NCI-H2171 treated with DMSO at 0.1 percent for 48 hours (cell line): ENCODE data around the gene TSPAN4.

Experiments used
- DNase-seq: peaks from one replicate; lab custom pipeline; 2025; lab: John Stamatoyannopoulos, UW

Gene TSPAN4

GRCh38 chr11:850775-851763 lies 8.4 kb downstream of the TSPAN4 start:
- DNase-seq = no peak

GRCh38 chr11:852762-853161 lies 10.1 kb downstream of the TSPAN4 start:
- DNase-seq = no peak

GRCh38 chr11:853682-854448 lies 11.2 kb downstream of the TSPAN4 start:
- no peak for DNase-seq

DNA sequence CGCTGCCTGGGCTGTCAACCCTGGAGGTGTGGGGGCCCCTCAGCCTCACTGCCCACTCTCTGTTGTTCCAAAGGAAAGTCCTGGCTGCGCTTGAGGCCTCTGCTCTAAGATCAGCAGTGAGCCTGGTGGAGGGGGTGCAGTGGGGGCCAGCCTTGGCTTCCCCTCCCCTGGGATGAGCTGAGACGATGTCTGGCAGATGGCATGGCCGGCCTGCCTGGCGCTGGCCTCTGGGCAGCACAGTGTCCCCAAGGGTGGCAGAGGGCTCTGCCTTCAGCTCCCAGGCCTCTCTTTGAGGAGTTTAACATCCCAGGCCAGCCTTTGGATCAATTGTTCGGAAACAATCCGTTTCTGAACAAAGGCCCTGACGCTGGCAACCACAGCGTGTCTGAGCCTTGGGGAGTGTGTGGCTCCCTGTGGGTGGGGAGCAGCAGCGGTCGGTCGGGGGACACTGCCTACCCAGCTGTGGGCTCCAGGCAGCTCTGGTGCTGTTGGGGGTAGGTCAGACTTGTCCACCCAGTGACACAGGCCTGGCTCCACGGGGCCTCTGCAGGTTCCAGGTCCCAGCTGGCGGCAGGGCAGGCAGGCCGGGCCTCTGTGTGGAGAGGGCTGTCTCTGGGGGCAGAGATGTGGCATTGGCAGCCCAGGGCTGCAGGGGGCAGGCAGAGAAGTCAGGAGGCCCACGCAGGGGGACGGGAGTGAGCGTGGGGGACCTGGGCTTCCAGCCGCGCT lies 12.1 kb downstream of the TSPAN4 start:
- no peak for DNase-seq

DNA sequence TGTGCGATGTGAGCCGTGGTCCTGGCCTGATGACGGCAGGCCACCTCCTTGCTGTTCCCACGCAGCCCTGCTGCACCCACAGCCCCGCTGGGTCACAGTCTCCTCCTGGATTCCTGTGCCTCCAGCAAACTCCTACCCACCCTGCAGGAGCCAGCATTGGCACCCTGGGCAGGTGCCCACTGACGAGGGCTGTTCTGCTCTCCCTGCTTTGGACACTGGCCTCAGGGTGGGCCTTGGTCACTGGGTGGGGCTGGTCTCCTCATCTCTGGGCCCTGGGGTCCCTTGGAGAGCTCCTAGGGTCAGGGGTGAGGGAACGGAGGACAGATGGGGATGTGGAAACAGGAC lies 12.7 kb downstream of the TSPAN4 start:
- no peak for DNase-seq

GRCh38 chr11:855796-856195 lies 13.1 kb downstream of the TSPAN4 start:
- DNase-seq = no peak

DNA sequence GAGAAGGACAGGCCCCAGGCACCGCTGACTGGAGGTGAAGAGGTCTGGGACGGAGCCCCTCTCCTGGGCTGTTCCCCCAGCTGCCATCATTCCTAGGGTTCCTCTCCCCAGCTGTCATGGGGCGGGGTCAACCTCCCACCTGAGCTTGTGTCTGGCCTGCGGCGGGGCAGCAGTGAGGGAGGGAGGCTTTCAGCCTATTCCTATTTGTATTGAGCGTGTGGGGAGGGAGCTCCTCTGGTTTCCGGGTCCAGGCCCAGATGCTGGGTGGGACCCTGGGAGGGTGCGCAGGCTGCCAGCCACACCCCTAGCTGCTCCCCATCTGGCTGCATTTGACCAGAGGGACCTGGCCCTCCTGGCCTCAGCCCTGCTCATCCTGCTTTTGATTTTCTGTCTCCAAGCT lies 13.7 kb downstream of the TSPAN4 start:
- DNase-seq = peak; percentile 58

DNA sequence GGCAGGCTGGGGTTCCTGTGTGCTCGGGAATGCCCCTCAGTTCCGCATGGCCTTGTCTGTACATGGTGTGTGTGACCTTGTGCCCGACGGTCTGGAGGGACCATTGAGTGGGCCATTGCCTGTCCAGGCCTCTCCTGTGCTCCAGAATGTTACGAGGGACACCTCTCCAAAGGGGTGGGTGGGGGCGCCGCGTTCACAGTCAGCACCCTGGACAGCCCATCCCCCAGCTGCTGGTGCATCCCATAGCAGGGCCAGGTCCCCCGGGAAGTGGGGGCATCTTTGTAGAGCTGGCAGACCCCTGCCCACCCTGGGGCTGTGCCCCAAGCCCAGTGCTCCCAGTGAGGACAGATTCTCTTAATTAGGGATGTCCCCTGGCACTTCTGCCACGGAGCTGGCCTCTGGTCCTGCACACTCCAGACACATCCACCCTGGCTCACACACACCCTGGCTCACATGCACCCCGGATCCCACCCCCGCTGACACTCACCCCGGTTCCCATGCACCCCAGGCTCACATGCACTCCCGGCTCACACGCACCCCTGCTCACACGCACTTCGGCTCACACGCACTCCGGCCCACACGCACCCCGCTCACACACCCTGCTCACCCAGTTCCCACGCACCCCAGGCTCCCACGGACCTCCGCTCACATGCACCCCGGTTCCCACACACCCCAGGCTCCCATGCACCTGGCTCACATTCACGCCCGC lies 15.6 kb downstream of the TSPAN4 start:
- no peak for DNase-seq

- DNase-seq = no peak
Measured at GRCh38 chr11:858762-859339, 16.2 kb downstream of the TSPAN4 start.

DNA sequence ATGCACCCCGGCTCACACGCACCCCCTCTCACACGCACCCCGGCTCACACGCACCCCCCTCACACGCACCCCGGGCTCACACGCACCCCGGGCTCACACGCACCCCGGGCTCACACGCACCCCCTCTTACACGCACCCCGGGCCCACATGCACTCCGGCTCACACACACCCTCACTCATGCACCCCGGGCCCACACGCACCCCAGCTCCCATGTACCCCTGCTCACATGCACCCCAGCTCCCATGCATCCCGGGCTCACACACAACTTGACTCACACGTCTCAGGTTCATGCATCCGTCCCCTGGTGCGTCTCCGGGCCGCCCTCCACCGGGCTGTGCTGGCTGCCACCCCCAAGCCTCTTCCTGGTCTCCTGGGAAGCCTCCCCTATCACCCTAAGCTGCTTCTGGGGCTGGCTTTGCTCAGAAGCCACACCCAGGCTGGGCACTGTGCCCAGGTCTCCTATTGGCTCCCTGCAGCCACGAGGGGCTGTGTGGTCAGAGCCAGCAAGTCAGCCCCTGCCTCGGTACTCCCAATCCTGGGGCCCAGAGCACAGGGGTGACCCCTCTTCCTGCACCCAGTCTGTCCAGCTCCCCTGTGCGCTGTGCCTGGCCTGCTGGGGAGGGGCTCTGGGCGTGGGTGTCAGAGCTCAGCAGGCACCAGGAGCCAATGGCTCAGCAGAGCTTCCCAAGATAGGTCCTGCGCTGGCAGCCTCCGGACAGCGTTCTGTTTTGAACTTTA lies 16.9 kb downstream of the TSPAN4 start:
- DNase-seq = peak; percentile 80

DNA sequence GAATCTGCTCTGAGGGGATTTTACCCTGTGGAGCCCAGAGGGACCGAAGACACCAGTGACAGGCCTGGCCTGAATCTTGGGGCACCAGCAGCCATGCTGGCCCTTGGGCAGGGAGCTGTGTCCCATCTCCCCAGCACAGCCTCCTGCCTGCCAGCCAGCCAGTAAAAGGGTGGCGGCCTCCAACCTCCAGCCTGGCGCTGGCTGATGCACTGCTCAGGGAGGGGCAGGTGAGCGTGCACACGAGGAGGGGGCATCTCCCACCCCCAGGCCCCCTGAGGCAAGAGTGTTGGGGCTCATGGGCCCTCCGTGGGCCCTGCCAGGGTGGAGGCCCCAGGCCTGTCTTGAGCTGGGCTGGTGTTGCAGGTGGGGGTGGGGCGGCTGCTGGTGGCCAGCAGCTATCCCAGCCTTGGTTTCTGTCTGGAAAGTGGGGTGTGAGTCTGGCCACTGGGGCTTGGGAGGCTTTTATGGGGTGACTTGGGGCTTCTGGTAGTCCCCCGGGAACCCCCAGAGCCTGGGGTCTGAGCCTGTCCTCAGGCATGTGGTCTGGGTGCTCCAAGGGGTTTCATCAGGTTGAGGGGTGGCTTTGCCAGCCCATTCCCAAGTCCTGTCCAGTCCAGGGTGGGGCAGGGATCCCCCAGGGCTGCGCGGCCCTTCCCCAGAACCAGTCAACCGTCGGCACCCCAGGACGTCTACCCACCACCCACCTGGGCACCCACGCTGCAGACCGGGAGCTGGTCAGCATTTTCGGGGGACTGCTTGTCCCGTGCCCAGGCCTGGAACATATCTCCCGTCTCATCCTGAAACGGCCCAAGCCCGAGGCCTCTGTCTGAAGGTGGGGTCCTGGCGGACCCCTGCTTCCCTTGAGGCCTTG lies 17.8 kb downstream of the TSPAN4 start:
- DNase-seq = no peak

DNA sequence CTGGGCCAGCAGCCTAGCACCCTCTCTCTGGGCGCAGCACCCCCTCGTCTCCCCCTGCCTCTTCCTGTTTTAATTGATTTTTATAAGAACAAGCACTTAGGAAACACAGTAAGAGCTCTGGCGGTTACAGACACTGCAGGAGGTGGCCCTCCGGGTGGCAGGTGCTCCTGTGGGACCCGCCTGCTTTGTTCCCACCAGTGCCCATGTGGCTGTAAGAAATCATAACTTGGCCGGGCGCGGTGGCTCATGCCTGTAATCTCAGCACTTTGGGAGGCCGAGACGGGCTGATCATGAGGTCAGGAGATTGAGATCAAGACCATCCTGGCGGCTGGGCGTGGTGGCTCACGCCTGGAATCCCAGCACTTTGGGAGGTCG lies 18.4 kb downstream of the TSPAN4 start:
- DNase-seq = no peak

DNA sequence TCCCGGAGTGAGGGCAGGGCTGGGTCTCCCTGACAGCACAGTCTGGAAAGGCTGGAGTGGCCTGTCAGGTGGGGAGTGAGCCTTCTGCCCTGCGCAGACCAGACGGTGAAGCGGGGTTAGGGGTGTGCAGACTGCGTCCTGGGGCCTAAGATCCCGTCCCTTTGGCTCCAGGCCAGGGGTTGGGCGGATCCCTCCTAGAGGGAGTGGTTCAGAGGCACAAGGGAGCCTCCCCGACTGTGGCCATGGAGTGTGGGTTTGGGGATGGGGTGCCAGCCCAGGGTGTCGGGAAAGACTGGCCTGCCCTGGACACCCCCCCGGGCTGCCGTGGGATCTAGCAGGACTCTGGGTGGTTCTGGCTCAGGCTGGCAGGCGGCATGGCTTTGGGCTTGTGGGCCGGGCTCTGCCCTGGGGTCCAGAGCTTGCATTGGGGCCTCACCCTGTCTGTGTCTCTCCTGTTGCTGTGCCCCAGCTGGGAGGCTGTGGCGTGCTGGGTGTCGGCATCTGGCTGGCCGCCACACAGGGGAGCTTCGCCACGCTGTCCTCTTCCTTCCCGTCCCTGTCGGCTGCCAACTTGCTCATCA lies 19.5 kb downstream of the TSPAN4 start:
- peak; percentile 31 for DNase-seq

DNA sequence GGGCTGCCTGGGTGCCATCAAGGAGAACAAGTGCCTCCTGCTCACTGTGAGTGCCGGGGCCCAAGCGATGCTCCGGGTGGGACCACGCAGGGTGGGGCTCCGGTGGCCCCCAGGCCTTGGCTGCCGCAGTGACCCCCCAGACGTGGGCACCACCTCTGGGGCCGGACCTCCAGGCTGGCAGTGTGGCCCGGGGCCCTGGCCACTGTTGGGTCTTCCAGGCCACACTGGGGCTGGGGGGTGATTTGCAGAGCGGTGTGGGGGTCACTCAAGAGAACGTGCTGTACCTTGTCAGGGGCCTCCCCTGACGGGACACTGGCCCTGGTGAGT lies 20.0 kb downstream of the TSPAN4 start:
- DNase-seq = no peak

DNA sequence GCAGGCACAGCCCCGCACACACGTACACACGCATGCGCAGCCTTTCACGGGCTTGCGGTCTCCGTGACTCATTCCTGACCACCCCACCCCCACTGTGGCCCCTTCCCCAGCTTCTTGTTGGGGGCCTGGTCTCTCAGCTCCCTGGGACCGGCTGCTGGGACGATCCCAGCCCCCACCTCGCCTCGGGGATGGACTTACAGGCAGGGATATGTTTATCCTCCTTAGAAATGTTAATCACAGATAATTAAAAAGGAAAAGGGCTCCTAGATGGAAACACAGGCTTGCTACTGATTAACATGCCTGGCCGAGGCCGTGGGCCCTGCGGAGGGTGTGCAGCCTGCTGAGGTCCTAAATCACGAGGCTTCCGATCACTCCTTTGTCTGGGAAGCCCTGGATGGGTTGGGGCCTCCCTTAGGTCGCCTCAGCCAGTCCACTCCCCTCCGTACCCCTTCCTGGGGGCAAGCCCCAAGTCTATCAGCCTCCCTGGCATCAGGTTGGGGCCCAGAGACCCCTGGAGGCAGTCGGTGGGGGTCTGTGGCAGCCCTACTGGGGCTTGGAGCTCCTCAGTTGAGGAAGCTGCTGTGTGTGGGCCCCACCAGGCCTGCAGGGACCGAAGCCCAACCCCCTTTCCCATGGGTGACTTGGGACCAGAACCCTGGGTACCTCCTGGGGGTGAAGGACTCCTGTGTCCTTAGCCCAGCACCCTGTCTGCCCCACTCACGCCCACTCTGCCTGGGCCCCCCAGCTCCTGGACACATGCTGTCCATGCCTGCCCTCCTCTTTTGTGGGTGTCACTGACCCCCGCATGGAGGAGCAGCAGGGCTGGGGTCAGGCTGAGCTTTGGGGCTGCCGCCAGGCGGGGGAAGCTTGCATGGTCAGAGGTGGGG lies 20.6 kb downstream of the TSPAN4 start:
- no peak for DNase-seq

DNA sequence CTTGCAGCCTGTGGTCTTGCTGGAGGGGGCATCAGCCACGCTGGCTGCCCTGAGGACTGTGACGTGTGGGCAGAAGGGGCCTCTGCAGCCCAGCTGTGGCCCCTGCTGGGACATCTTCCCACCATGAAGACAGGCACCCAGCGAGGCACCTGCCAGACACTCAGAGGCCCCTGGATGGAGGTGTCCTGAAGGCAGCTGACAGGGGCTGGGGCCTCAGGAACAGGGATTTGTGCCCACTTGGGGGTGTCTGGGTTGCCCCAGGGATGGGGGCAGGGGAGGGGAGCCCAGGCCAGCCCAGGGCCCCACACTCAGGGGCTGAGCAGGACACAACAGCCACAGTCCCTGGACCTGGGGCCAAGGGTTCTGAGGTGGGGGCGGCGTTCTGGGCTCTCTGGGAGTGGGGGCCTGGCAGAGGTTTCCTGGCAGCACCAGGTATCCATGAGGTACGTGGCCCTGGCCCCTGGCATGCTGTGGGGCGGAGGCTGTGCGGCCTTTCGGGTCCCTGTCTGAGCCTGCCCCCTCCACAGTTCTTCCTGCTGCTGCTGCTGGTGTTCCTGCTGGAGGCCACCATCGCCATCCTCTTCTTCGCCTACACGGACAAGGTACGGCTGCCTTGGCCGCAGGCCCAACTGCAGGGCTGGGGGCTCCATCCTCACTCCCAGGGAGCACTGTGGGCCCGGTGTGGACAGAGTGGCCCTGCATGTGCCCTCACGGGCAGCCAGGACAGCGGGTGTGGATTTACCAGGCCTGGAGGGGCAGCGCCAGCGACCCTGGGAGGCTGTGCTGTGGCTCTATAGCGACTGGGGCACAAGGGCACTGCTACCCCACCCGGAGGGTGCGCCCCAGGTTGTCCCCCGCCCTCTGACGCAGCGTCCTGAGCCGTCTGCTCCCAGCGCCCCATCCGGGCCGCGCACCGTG lies 21.5 kb downstream of the TSPAN4 start:
- no peak for DNase-seq

- no peak for DNase-seq
Measured at GRCh38 chr11:864898-865297, 22.2 kb downstream of the TSPAN4 start.
